Measurements from ENCODE around the gene CTSW. TPM values are rescaled to one million over a fixed set of nuclear protein-coding genes. Genes with fewer than 3 reads are reported as not detected.

CTSW gene
- total and polyA plus RNA-seq, 2 of the 4 experiments (the other 2 are of a cell fraction), result 0.07 to 0.18 TPM

DNA sequence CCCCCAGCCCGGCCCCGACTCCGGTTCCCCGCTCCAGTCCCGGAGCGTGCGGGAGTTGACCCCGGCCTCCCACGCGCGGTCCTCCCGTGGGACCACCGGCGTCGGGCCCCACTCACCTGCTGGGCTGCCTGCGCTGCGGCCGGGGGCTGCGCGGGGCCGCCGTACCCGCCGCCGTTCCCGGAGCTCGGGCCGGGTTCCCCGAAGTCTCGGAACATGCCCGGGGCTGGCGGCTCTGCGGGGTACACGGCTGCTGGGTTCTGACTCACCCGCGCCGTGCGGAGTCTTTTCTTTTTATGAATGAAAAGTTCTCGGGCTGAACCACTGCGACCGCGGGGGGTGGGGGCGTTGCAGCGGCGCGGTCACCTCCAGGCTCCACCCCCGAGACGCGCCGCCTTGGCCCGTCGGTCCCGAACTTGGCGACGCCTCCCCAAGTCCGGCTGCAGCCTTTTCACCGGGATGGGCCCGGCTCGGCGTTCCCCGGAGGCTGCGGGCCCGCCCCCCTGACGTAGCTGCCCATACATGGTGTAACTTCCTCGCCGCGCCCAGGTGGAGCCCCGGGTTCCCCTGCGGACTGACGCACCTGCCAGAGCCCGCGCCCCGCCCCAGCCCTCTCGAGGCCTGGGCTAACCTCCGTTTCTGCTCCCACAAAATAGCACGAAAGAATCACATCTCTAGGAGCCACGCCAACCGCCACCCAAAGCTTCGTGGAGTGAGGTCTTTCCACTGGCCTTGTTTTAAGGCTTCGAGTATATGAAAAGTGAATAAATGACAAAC lies 20.7 kb downstream of the CTSW start, which contains the start of gene FOSL1 (continued):
- TF ChIP-seq, protein P1, sequence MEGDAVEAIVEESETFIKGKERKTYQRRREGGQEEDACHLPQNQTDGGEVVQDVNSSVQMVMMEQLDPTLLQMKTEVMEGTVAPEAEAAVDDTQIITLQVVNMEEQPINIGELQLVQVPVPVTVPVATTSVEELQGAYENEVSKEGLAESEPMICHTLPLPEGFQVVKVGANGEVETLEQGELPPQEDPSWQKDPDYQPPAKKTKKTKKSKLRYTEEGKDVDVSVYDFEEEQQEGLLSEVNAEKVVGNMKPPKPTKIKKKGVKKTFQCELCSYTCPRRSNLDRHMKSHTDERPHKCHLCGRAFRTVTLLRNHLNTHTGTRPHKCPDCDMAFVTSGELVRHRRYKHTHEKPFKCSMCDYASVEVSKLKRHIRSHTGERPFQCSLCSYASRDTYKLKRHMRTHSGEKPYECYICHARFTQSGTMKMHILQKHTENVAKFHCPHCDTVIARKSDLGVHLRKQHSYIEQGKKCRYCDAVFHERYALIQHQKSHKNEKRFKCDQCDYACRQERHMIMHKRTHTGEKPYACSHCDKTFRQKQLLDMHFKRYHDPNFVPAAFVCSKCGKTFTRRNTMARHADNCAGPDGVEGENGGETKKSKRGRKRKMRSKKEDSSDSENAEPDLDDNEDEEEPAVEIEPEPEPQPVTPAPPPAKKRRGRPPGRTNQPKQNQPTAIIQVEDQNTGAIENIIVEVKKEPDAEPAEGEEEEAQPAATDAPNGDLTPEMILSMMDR (conservative IDR thresholded peaks at IDR 0.05; ENCODE audit: low read depth, low read length), result no peak

DNA sequence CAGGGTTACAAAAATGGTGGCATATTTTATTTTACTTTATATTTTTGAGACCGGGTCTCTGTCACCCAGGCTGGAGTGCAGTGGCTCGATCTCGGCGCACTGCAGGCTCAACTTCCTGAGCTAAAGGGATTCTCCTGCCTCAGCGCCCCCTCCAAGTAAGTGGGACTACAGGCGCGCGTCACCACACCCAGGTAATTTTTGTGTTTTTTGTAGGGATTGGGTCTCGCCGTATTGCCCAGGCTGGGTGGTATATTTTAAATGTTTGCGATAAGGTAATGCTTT lies 21.2 kb downstream of the CTSW start:
- dilution Hi-C loops (cut with HindIII; ENCODE audit: low sequenced_read_pairs, unreplicated experiment), result no loop called here
- Histone ChIP-seq H4K91ac (ENCODE audit: insufficient read depth, low read depth, low read length) (no peak overlapping the region; the same call in 1 of the 2 replicates), H3K4me1 (ENCODE audit: control insufficient read depth, insufficient read depth, low read length) (peaks cover 33% of the 10 kb centered on the region), H4K5ac (ENCODE audit: low read depth, low read length) (no peak overlapping the region), H4K20me1 (ENCODE audit: insufficient read depth, low read length) (peaks cover 38% of the 10 kb centered on the region), H2BK15ac (ENCODE audit: low read depth, low read length) (peak overlapping the region; percentile 99; the same call in 2 of the 3 replicates), H2AFZ (replicated peaks; ENCODE audit: low read length, poor library complexity) (no peak overlapping the region), H3K9me1 (ENCODE audit: insufficient read depth, low read length) (peaks cover 19% of the 10 kb centered on the region), H3K18ac (ENCODE audit: low read depth, low read length) (no peak overlapping the region), H3K27ac (ENCODE audit: insufficient read depth, low read length) (peak overlapping the region; percentile 48), H2BK5ac (ENCODE audit: low read depth, low read length, poor library complexity, severe bottlenecking) (peak overlapping the region; percentile 27), H2AK9ac (replicated peaks; ENCODE audit: low read depth, low read length, poor library complexity) (peak overlapping the region; percentile 51), H4K8ac (ENCODE audit: low read depth in 2 of 2, low read length in 2 of 2) (peak overlapping the region in 1 of 2 experiments; percentile 74; a peak in 2 of 4 replicates), H2BK120ac (ENCODE audit: low read depth, low read length) (peak overlapping the region; percentile 77), H3K9ac (ENCODE audit: low read depth, low read length) (no peak overlapping the region), H3K4me2 (ENCODE audit: low read depth, low read length) (no peak overlapping the region; the same call in 1 of the 2 replicates), H2BK20ac (ENCODE audit: low read depth, low read length) (peak overlapping the region; percentile 11; the same call in 1 of the 2 replicates), H3K23ac (ENCODE audit: low read depth, low read length) (no peak overlapping the region), H3K9me3 (ENCODE audit: control insufficient read depth, insufficient read depth, low read length) (no peaks in the 10 kb centered on the region), H3K79me1 (ENCODE audit: low read depth in 1 of 2, low read length in 2 of 2) (peaks cover 28 to 45% of the 10 kb centered on the region in 2 experiments), H2AK5ac (ENCODE audit: low read depth, low read length) (peak overlapping the region; percentile 99), H3K56ac (ENCODE audit: extremely low read depth, insufficient read depth, low read length) (no peak overlapping the region), H3K36me3 (ENCODE audit: control insufficient read depth, insufficient read depth, low read length) (peaks cover 15% of the 10 kb centered on the region), H3K27me3 (ENCODE audit: control insufficient read depth, insufficient read depth, low read length) (no peaks in the 10 kb centered on the region), H3K4me3 (ENCODE audit: insufficient read depth, low read depth, low read length) (no peak overlapping the region), H3K4ac (ENCODE audit: low read depth, low read length) (peak overlapping the region; percentile 55), H3K14ac (replicated peaks; ENCODE audit: low read depth, low read length) (no peak overlapping the region)
- DNase-seq (no peak), ATAC-seq (ENCODE audit: low read depth) (no peak)
- intact Hi-C loops (cut with micrococcal nuclease), result loop anchor here (2.0 kb wide), 1 partner anchor 14 kb away; no protein-coding TSS in a partner anchor
- no CpG with 5 or more reads among the region's 11 CpGs for WGBS, 2 experiments (ENCODE audit: extremely low coverage in 2 of 2, insufficient read length in 1 of 2)
- BruUV-seq (replicated peaks), result no TSS peak
- TF ChIP-seq MXI1 (IDR thresholded peaks at IDR 0.05; ENCODE audit: borderline replicate concordance, low read depth, low read length), result no peak
- TF ChIP-seq, protein P2, sequence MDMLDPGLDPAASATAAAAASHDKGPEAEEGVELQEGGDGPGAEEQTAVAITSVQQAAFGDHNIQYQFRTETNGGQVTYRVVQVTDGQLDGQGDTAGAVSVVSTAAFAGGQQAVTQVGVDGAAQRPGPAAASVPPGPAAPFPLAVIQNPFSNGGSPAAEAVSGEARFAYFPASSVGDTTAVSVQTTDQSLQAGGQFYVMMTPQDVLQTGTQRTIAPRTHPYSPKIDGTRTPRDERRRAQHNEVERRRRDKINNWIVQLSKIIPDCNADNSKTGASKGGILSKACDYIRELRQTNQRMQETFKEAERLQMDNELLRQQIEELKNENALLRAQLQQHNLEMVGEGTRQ (IDR thresholded peaks at IDR 0.05; ENCODE audit: low read depth, low read length), result no peak
- POLR2A ChIA-PET (ENCODE audit: unreplicated experiment), result interaction anchor here (0.6 to 2.9 kb wide), 7 partner anchors 8 to 34 kb away, joined by 3 to 17 read pairs (median 3); partner anchors contain the start of gene FIBP
- CTCF ChIA-PET, result no interaction called here
- in situ Hi-C loops (cut with MboI; ENCODE audit: low sequenced_read_pairs), result no loop called here

Data from IMR-90 (cell line).